HG03342 (cell line): ENCODE results near the gene MAPKAP1.
A peak's percentile ranks its signal among the peaks of the same experiment; 100 is the strongest.

Experiments
- ATAC-seq: cut with Tn5 transposase; IDR thresholded peaks from one replicate; pipeline ENCODE4 v1.9.1; 2021; ENCODE audit warnings: mild to moderate bottlenecking, moderate library complexity; ENCODE audit not compliant: unreplicated experiment

MAPKAP1 gene

DNA sequence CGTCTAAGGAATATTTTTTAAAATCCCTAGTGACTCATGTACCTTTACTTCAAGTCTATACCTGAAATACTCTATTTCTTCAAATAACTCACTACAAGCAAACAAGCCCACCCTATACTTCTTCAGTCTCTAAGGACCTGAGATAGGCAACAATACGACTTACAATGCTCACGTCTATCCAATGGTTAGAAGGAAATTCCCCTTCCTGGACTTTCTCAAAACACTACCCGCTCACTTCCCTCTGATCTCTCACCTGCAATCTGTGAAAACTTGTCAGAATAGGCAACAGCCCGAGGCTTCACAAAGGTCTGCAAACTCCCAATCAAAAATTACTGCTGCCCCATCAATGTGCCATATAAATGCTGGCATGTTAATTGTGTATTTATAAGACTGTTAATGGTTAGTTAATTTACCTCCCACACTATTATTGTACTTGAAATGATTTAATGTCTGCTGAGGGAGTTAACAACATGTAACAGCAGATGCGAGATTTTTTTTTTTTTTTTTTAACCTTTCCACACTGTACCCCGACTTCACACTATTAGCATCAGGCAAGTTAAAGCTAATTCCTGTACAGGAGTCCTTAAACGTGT is 27.3 kb downstream of the MAPKAP1 start:
- ATAC-seq: no peak

DNA sequence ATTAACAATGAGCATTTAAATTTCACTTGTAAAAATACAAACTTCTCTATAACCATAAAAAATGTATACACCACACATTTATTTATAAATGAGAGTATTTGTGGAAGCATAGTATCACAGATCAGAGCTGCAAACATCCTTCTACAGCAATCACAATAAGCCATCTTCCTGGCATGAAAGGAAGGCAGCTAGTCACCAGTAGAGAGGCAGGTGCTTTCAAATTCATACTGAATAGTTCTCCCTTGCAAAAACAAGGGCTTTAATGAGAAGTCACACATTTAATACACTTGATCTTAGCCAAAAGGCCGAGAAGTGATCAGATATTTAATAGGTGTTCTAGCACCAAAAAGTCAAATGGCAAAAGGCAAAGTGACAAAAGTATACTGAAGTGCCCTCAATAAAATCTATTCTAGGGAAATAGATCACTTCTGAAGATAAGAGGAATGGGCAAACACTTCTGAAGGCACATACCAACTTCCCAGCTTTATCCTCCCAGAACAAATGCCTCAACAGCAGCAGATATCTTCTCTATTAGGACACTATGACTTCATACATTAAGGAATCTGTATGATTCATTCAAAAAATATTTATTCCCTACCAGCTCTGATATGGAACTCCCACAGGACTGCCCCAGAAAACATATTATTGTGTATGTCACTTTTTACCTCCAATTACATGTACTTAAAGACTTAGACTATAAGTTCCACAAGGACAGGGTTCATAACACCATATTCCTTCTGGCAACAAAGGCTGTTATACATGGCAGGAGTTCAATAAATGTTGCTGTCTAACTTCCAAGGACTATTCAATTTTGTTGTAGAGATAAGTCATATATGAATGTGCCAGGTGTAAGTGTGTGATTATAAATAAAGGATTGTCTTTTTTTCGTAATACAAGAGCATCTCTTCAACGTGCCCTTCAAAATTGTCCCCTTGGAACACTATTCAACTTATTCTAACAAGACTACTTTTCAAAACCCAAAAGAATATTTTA is 31.7 kb downstream of the MAPKAP1 start:
- ATAC-seq: no peak

DNA sequence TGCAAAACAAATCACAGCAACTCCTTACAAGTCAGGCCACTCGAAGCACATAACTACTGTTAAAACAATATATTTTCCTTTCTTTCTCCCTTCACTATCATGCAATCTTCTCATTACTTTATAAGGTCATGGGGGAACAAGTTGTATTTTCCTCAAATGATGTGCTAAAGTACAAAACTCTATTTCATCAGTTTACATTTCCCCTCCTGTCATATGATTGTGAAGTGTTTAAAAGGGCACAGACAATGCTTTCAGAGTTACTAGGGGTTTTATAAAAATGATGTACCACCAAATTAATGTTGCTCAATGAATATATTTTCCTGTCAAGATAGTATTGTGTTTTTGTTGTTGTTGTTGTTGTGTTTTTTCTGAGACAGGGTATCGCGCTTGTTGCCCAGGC is 34.1 kb downstream of the MAPKAP1 start:
- ATAC-seq: no peak

DNA sequence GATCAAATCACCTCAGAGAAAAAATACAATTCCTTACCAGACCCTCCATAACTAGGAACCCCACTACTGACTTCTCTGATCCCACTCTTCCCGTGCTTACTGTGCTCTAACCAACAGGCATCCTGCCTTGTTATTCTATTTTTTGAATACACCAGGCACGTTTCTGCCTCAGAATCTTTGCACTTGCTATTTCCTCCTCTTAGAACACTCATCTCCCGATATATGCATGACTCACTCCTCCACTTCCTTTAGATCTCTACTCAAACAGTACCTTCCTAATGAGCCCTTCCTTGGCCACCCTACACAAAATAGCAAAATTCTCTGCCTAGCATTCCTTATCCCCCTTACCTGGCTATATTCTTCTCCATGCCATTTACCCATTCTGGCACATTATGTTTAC is 43.9 kb downstream of the MAPKAP1 start:
- ATAC-seq: no peak

DNA sequence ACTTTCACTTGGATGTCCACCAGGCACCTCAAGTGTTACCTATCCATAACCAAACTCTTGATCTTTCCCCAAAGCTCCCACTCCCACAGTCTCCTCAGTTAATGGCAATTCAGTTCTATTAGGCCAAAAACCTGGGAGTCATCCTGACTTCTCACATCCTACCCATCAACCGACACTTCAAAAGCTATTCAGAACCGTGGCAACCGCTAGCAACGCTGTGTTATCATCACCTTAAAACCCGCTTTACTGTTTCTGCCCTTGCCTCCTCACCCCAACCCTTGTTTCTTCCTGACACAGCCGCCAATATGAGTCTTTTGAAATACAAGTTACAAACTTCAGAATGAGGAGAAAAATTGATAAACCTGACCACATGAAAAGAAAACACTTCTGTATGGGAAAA is 46.5 kb downstream of the MAPKAP1 start:
- no peak for ATAC-seq

DNA sequence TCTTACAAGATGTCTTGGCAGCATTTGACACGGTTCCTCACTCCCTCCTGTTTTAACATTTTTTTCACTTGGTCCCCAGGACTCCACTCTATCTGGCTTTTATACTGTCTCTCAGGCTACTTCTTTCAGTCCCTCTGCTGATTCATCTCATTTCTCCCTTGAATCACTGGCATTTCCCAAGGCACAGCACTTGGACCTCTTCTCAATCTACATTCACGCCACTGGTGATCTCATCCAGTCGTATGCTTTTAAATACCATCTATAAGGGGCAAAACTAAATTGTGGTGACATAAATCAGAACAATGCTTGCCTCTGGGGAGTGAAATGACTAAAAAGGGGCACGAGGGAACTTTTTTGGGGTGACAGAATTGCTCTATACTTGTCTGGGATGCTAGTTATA is 47.1 kb downstream of the MAPKAP1 start:
- no peak for ATAC-seq

DNA sequence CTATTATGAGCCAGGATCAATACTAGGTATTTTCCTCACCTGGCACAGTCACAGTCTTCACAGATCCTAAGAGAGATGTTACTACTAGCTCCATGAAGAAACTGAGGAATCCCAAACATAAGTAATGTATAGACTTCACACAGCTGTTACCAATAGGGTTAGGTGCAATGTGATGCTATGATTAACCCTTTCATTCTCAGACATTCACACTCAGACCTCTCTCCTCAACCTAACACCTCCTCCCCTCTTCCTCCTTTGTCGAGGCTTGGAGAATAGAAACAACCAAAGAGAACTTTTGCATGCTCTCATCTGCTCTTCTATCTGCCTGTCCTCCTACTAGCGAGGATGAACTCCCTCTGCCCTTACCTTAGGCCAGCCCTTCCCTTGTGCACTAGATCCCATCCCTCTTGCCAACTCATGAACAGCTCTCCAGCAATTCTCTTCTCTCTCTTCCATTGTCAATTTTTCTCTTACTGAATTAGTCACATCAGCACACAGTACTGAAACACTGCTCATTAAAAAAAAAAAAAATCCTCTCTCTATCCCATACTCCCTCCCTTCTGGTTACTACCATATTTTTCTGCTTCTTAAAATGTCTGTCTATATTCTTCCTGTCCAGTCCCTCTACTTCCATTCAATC is 47.7 kb downstream of the MAPKAP1 start:
- ATAC-seq: no peak

DNA sequence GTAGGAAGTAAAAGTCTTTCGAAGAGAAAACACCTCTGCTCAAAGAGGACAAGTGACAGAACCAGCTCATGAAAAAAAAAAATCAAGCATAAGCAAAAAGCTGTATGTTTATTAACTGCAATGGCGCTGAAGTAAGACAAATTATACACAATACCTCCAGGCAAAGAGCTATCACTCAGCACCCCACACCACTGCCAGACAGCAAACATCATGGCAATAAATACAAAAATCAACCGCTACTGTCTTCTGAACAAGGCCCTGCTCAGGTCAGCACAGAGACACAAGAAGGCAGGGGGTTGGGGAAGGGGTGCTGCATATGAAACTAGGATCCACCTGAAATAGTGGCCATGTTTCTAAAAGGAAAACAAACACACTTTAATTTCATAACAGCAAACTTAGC is 50.4 kb downstream of the MAPKAP1 start:
- ATAC-seq: no peak

DNA sequence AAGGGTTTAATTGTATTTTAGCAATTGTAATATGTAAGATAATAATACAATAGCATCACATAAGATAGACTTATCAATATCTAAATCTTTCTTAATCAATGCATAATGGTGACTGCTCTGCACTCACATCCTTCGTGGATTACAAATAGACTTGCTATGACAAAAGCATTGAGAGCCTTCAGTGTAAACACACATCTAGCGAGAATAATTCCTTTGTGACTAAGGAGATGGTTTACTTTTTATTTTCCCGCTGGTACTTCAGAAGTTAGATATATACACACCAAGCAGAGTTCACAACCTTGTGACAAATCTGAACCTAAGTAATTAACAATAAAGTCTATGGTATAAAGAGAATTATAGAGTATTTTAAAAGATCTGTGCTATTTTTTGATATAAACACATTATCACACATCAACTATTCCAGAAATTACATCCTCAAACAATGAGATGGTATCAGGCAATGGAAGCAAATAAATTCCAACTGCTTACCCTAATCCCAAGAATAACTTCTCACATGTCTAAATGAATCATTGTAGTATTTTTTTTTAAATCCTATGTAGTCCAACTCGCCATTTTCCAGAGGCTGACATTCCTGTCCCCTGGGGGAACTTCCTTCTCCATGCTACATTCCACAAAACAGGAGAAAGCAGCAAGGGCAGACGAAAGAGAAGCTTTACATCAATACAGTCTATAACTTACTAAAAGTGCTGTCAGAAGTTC is 51.2 kb downstream of the MAPKAP1 start:
- ATAC-seq: no peak

DNA sequence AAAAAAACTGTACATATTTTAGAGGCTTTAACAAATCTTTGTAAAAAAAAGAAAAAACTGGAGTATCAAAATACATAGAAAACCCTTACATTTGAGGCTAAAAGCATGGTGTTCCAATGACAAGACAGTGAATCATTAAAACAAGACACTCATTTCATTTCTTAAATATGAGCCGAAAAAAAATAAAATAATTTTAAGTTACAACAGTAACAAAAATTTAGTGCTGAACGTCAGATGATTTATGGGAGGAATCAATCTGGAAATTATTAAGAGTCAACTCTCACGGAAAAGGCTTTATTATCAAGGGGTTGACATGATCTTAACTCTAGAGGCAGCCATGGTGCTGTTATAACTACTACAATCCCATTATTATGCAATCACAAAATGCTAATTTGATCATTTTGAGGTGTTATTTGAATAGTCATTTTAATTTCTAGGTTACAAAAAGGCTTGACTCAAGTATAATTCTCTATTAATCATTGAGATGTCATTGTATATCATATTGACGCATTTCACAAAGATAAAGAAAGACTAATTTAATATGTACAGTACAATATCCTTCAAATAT is 51.9 kb downstream of the MAPKAP1 start:
- no peak for ATAC-seq

DNA sequence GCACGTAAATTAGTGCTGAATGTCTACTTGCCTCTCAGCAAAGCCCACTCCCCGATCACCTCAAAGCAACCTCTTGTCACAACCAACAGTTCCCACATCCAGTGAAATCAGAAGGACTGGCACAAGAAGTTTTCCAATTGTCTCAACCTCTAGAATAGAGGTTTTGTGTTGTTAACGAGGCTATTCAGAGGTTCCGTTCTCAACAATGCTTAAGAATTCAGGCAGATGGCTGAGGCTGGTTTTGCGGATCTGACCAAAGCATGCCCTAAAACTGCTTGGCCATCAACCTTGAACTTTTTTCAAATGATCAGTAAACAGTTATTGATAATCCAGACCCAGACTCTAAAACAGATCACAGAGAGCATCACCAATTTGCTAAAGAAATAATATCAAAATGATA is 52.9 kb downstream of the MAPKAP1 start:
- ATAC-seq: no peak

DNA sequence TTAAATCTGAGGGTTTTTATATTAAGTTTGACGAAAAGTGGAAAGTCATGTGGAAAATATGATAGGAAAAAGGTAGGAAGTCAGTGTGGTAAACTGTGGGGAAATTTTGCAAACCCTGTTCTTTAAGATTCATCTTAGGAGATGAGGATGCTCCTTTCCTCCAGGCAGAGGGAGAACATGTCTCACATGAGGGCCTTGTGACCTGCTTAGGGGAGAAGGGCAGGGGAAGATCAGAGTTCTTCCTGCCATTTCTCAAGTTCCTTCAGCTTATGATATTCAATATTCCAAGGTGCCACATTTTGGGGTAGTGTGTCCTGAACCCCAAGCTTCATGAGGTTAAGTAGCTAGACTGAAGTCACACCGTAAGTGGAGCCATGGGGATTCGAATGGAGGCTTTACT is 53.7 kb downstream of the MAPKAP1 start:
- ATAC-seq: no peak

DNA sequence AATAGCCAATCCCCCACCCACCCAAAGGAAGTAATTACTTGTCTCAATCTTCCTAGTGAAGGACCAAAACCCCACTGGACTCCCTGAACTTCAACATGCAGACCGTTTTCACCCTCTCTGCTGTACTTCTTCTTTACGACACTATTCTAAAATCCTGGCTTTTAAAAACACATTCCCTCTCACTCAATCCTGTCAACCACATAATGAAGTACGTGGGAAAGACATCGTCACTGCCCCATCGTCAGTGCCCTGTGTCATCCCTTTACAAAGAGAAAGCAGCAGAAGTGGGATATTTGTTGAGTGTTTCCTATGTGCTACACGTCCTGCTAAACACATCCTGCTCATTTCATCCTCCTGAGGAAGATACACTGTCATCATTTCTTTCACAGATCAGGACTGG is 54.2 kb downstream of the MAPKAP1 start:
- no peak for ATAC-seq

DNA sequence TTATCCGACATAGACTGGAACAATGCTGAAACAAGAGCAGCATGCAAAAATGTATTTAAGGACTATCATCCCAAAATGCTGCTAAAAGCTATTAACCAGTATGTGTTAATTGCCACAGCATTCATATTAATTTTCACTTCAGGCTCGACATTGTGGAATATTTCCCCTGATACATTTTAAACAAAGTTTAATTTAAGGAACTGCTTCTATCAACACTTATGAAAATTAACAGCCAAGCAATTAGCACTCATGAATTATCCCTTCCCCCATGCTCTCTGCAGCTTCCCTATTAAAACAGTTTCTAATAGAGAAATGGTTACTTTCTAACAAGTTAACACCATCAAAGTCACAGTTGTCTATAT is 54.8 kb downstream of the MAPKAP1 start:
- no peak for ATAC-seq

DNA sequence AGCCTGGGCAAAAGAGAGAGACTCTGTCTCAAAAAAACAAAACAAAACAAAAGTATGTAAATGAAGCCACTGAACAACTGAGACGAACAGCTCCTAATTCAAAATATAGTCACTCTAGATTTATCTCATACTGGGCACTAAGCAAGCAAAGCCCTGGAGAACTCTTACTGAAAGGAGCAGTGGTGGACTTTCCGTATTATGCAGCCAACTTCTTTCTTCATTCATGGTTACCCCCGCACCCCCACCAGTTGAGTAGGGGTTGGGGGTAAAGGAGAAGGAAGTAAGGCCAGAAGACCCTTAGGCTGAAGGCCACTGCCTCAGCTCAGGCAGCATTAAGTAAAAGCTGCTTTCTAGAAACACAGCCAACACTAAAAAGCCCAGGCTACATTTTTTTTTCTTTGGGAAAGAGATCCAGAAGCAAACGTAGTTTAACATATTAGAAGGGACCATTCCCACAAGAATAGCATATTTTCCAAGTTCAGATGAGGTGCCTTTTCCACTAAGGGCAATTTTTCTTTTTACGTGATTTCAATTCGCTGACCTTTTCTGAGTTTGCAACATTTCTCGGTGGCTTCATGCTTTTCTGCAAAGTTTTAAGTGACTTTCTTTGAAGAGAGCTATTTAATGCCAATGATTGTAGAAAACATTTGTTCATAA is 55.3 kb downstream of the MAPKAP1 start:
- no peak for ATAC-seq

DNA sequence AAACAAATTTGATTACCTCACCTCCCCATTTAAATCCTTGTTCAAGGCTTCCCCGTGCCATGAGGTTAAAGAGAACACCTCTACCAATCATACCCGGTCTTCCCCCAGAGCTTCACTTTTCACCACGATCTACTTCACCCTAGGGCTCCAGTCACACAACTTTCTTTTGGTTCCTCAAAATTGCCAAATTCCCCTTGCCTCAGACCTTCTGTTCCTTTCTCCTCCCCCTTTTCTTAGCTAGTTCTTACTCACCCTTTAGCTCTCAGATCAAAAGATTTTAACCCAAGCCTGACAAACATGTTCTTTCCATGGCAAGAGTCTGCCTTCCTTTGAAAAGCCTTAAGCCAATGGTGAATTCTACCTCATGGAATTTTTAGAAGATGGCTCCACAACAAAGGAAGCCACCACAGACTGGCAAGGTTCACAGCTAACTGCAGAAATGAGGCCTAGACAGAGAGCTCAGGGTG is 56.7 kb downstream of the MAPKAP1 start:
- ATAC-seq: peak; percentile 75

DNA sequence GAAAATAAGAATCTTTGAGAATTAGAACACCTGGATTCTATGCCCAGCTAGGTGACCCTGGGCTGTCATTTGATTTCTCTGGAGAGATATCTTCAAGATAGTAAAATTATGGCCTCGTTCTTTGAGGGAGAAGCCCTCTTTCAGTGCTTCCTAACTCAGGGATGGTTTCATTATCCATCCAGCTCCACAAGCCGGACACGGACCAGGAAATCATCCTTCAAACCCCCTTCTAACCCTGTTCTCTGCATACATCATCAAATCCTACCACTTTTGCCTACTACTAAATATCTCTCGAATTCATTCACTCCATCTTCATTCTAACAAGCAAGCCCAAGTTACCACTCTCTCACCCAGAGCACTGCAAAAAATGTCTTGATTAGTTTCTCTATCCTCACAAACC is 57.2 kb downstream of the MAPKAP1 start:
- ATAC-seq: no peak

DNA sequence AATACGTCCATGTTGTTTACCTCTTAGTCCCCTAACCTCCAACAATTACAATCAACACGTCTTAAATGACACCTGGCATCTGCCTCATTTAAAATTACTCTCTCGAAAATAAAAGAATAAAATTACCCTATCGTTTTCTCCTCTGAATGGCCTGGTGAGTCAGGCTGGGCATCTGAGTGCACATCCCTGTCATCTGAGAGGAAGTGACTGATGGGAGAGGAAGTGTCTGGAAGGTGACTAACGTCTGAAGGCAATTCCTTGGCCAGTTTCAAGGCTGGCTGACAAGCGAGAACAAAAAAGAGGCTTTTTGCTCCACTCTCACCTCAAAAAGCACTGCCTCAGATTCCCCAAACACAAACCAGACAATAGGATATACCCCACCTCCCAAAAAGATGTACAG is 57.7 kb downstream of the MAPKAP1 start:
- no peak for ATAC-seq

DNA sequence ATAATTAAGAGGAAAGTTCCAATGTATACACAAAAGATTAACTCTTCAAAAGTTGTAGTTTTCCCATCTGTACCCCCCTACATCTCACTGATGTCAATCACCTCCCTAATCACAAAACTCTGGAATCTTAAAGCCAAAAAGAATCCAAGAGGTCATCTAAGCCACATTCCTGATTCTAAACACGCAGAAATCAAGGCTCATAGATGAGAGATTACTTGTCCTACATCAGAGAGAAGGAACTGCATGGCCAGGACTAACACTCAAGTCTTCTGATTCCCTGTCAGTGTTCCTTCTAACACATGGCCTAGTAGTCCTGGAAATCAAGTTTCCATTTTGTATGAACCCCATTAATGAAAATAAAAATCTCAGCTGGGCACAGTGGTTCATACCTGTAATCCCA is 58.7 kb downstream of the MAPKAP1 start:
- no peak for ATAC-seq

DNA sequence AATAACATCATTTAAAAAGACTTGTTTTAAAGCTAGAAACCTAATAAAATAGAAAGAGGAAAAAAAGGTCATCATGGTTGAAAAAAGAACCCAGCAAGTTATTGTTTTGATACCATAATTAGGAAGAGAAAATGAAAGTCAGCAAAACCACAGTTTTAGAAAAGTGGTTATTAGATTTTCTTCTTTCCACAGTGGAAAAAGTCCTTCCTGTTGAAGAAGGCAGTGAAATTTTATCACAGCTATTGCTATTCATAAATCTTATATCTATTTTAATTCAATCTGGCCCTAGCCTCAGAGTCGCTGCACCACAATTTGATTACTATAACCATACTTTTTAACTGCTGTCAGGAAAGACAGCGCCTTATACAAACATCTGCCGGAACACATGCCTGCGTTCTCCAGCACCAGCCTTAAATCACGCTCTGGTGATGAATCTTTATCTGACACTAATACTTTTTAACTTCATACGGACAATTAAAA is 60.3 kb downstream of the MAPKAP1 start:
- no peak for ATAC-seq
